Dendritic cell treated with granulocyte-macrophage colony-stimulating factor and Interleukin-4, amounts not matched to agents 40 ng/mL and 50 ng/mL, for 4 days (primary cell): Measurements from ENCODE around the gene FAT1.
"Not testable (repeated sequence)": the region's sequence is repeated elsewhere in the genome, so short reads cannot be mapped to it uniquely, and the experiment has no call there.

Source experiments
- H3K27ac Mint-ChIP-seq: one replicate; pipeline ENCODE4 v1.8.0; 2022; ENCODE audit warnings: mild to moderate bottlenecking, mixed read lengths
- H3K27me3 Mint-ChIP-seq: one replicate; pipeline ENCODE4 v1.8.0; 2022; ENCODE audit warnings: mild to moderate bottlenecking, mixed read lengths
- H3K36me3 Mint-ChIP-seq: one replicate; pipeline ENCODE4 v1.8.0; 2022; ENCODE audit warnings: low read depth, mixed read lengths
- H3K4me1 Mint-ChIP-seq: one replicate; pipeline ENCODE4 v1.8.0; 2022; ENCODE audit warnings: low read depth, mixed read lengths
- H3K4me3 Mint-ChIP-seq: one replicate; pipeline ENCODE4 v1.8.0; 2022; ENCODE audit warnings: mild to moderate bottlenecking, moderate library complexity, mixed read lengths
- H3K9me3 Mint-ChIP-seq: one replicate; pipeline ENCODE4 v1.8.0; 2022; ENCODE audit warnings: mixed read lengths
- intact Hi-C: fragments of 100-400 bp; cut with micrococcal nuclease; formaldehyde crosslinking; loops from one replicate; pipeline ENCODE4 v1.15.0; 2022

Gene FAT1

GRCh38 chr4:186758929-186759682 is 35.5 kb upstream of the FAT1 start:
- H3K4me3 Mint-ChIP-seq, result no peak overlapping the region
- intact Hi-C loops, result no loop called here
- H3K27ac Mint-ChIP-seq, result no peak overlapping the region

GRCh38 chr4:186757696-186758355 is 34.2 kb upstream of the FAT1 start:
- Mint-ChIP-seq H3K27me3 (no peaks in the 10 kb centered on the region), H3K4me1 (no peaks in the 10 kb centered on the region), H3K36me3 (no peaks in the 10 kb centered on the region), H3K9me3 (peaks cover 42% of the 10 kb centered on the region), H3K27ac (no peak overlapping the region), H3K4me3 (no peak overlapping the region)
- intact Hi-C loops, result no loop called here

More at GRCh38 chr4:186758929-186759682, 35.5 kb upstream of the FAT1 start:
- Mint-ChIP-seq H3K9me3 (peaks cover 42% of the 10 kb centered on the region), H3K4me1 (no peaks in the 10 kb centered on the region), H3K27me3 (no peaks in the 10 kb centered on the region), H3K36me3 (no peaks in the 10 kb centered on the region)

GRCh38 chr4:186756550-186756949 is 32.9 kb upstream of the FAT1 start:
- H3K27ac Mint-ChIP-seq, H3K4me1 Mint-ChIP-seq, H3K27me3 Mint-ChIP-seq, H3K36me3 Mint-ChIP-seq, H3K4me3 Mint-ChIP-seq, intact Hi-C loops: not testable (repeated sequence)
- peaks cover 42% of the 10 kb centered on the region for H3K9me3 Mint-ChIP-seq

GRCh38 chr4:186755550-186756519 is 32.2 kb upstream of the FAT1 start:
- Mint-ChIP-seq H3K36me3 (no peaks in the 10 kb centered on the region), H3K9me3 (peaks cover 42% of the 10 kb centered on the region), H3K4me1 (no peaks in the 10 kb centered on the region), H3K4me3 (no peak overlapping the region), H3K27ac (no peak overlapping the region), H3K27me3 (no peaks in the 10 kb centered on the region)
- intact Hi-C loops, result no loop called here

- H3K4me1 Mint-ChIP-seq, result no peaks in the 10 kb centered on the region
- no peak overlapping the region for H3K4me3 Mint-ChIP-seq
- intact Hi-C loops, result no loop called here
Observed at GRCh38 chr4:186754976-186755375, 31.3 kb upstream of the FAT1 start.

GRCh38 chr4:186752325-186752724 is 28.7 kb upstream of the FAT1 start:
- peaks cover 27% of the 10 kb centered on the region for H3K9me3 Mint-ChIP-seq
- intact Hi-C loops, result no loop called here
- H3K4me3 Mint-ChIP-seq, result no peak overlapping the region
- H3K27me3 Mint-ChIP-seq, result no peaks in the 10 kb centered on the region
- no peaks in the 10 kb centered on the region for H3K4me1 Mint-ChIP-seq
- no peaks in the 10 kb centered on the region for H3K36me3 Mint-ChIP-seq
- H3K27ac Mint-ChIP-seq, result no peak overlapping the region

More at GRCh38 chr4:186754976-186755375, 31.3 kb upstream of the FAT1 start:
- Mint-ChIP-seq H3K27ac (no peak overlapping the region), H3K27me3 (no peaks in the 10 kb centered on the region), H3K9me3 (peaks cover 45% of the 10 kb centered on the region), H3K36me3 (no peaks in the 10 kb centered on the region)

- H3K4me1 Mint-ChIP-seq, result no peaks in the 10 kb centered on the region
- H3K4me3 Mint-ChIP-seq, result no peak overlapping the region
- no peaks in the 10 kb centered on the region for H3K27me3 Mint-ChIP-seq
- intact Hi-C loops, result no loop called here
- no peak overlapping the region for H3K27ac Mint-ChIP-seq
- H3K9me3 Mint-ChIP-seq, result peaks cover 7% of the 10 kb centered on the region
- H3K36me3 Mint-ChIP-seq, result no peaks in the 10 kb centered on the region
Observed at GRCh38 chr4:186749611-186750281, 26.1 kb upstream of the FAT1 start.

- Mint-ChIP-seq H3K9me3 (peaks cover 7% of the 10 kb centered on the region), H3K36me3 (no peaks in the 10 kb centered on the region), H3K27ac (no peak overlapping the region), H3K4me3 (no peak overlapping the region), H3K27me3 (no peaks in the 10 kb centered on the region), H3K4me1 (no peaks in the 10 kb centered on the region)
- intact Hi-C loops, result no loop called here
Observed at GRCh38 chr4:186746581-186746980, 22.9 kb upstream of the FAT1 start.

GRCh38 chr4:186743261-186743660 is 19.6 kb upstream of the FAT1 start:
- no peaks in the 10 kb centered on the region for H3K4me1 Mint-ChIP-seq
- no peaks in the 10 kb centered on the region for H3K9me3 Mint-ChIP-seq
- H3K4me3 Mint-ChIP-seq, result no peak overlapping the region
- H3K36me3 Mint-ChIP-seq, result no peaks in the 10 kb centered on the region
- H3K27ac Mint-ChIP-seq, result no peak overlapping the region
- H3K27me3 Mint-ChIP-seq, result no peaks in the 10 kb centered on the region
- intact Hi-C loops, result no loop called here

GRCh38 chr4:186740822-186741221 is 17.2 kb upstream of the FAT1 start:
- no peaks in the 10 kb centered on the region for H3K4me1 Mint-ChIP-seq
- no peaks in the 10 kb centered on the region for H3K36me3 Mint-ChIP-seq
- no peaks in the 10 kb centered on the region for H3K9me3 Mint-ChIP-seq
- H3K27me3 Mint-ChIP-seq, result no peaks in the 10 kb centered on the region
- intact Hi-C loops, result no loop called here
- H3K4me3 Mint-ChIP-seq, result no peak overlapping the region
- no peak overlapping the region for H3K27ac Mint-ChIP-seq

GRCh38 chr4:186739802-186740434 is 16.3 kb upstream of the FAT1 start:
- intact Hi-C loops, result no loop called here
- Mint-ChIP-seq H3K4me3 (no peak overlapping the region), H3K27me3 (no peaks in the 10 kb centered on the region), H3K4me1 (no peaks in the 10 kb centered on the region), H3K27ac (no peak overlapping the region), H3K36me3 (no peaks in the 10 kb centered on the region), H3K9me3 (no peaks in the 10 kb centered on the region)

- H3K9me3 Mint-ChIP-seq, result no peaks in the 10 kb centered on the region
- no peak overlapping the region for H3K27ac Mint-ChIP-seq
- no peaks in the 10 kb centered on the region for H3K4me1 Mint-ChIP-seq
- H3K36me3 Mint-ChIP-seq, result no peaks in the 10 kb centered on the region
- intact Hi-C loops, result no loop called here
- H3K27me3 Mint-ChIP-seq, result no peaks in the 10 kb centered on the region
- H3K4me3 Mint-ChIP-seq, result no peak overlapping the region
Observed at GRCh38 chr4:186739317-186739716, 15.7 kb upstream of the FAT1 start.

GRCh38 chr4:186738421-186738820 is 14.8 kb upstream of the FAT1 start:
- intact Hi-C loops, result no loop called here
- H3K9me3 Mint-ChIP-seq, result no peaks in the 10 kb centered on the region
- H3K36me3 Mint-ChIP-seq, result no peaks in the 10 kb centered on the region
- H3K27ac Mint-ChIP-seq, result no peak overlapping the region
- no peaks in the 10 kb centered on the region for H3K4me1 Mint-ChIP-seq
- H3K4me3 Mint-ChIP-seq, result no peak overlapping the region
- H3K27me3 Mint-ChIP-seq, result no peaks in the 10 kb centered on the region
